22Rv1 (cell line): ENCODE measurements around the gene RETREG1.
"Not testable (repeated sequence)": the region's sequence is repeated elsewhere in the genome, so short reads cannot be mapped to it uniquely, and the experiment has no call there.

Source experiments
- H3K27ac ChIP-seq: fragments of 450-650 bp; 2 replicates; pipeline ENCODE4 v1.5.1; 2017
- CTCF ChIP-seq: fragments of 450-650 bp; IDR thresholded peaks from 2 replicates; pipeline ENCODE4 v1.5.1; 2017; ENCODE audit warnings: mild to moderate bottlenecking
- ZFX ChIP-seq: fragments of 450-650 bp; IDR thresholded peaks from 2 replicates; pipeline ENCODE4 v1.6.1; 2017; ENCODE audit warnings: antibody characterized with exemption, borderline replicate concordance

RETREG1 gene

GRCh38 chr5:16477541-16477940 is 139.3 kb downstream of the RETREG1 start:
- H3K27ac ChIP-seq = no peak overlapping the region
- TF ChIP-seq ZFX (no peak), CTCF (no peak)

DNA sequence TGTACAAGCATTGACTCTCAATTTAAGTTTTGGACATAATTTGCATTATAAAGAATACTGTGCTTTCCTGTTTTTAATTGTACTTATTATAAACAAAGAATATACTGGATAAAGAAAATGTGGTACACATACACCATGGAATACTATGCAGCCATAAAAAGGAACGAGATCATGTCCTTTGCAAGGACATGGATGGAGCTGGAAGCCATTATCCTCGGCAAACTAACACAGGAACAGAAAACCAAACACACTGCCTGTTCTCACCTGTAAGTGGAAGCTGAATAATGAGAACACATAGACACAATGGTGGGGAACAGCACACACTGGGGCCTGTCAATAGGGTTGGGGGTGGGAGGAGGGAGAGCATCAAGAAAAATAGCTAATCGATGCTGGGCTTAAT is 140.4 kb downstream of the RETREG1 start:
- not testable (repeated sequence) for H3K27ac ChIP-seq

DNA sequence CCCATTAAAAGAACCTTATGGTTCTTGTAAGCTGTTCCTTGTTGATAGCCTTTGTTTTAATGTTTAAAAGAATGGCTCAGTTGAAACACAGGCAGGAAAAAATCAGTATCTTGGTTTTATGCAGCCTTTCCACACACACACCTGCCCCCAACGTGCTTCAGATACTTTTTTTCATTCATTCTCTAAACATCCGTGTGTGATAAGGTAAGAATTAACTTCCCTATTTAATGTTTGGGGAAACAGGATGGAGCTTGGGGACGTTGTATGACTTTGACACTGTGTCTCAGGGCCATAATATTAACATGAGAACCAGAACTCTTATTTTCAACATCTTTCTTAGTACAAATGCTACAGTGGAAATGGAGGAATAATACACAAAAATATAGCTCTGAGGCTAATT is 145.4 kb downstream of the RETREG1 start:
- no peak overlapping the region for H3K27ac ChIP-seq
- TF ChIP-seq ZFX (no peak), CTCF (no peak)

- no peak for TF ChIP-seq CTCF
- no peak for TF ChIP-seq ZFX
- no peak overlapping the region for H3K27ac ChIP-seq
These were observed 149.2 kb downstream of the RETREG1 start for GRCh38 chr5:16467363-16468219.

GRCh38 chr5:16465544-16466432 is 151.0 kb downstream of the RETREG1 start, which contains the start of gene ZNF622:
ZNF622 (minus strand) TSS chr5:16465800; CDS start chr5:16465665, 135 bp downstream.
- H3K27ac ChIP-seq = peak within 1 kb of the TSS; percentile 73
- TF ChIP-seq CTCF = no peak
- no peak for TF ChIP-seq ZFX

GRCh38 chr5:16464664-16465543 is 151.9 kb downstream of the RETREG1 start:
- TF ChIP-seq CTCF = 0 out of 2 replicates have a peak, but pooled peaks have one; percentile 8
- no peak for TF ChIP-seq ZFX
- peak overlapping the region; percentile 73 for H3K27ac ChIP-seq

DNA sequence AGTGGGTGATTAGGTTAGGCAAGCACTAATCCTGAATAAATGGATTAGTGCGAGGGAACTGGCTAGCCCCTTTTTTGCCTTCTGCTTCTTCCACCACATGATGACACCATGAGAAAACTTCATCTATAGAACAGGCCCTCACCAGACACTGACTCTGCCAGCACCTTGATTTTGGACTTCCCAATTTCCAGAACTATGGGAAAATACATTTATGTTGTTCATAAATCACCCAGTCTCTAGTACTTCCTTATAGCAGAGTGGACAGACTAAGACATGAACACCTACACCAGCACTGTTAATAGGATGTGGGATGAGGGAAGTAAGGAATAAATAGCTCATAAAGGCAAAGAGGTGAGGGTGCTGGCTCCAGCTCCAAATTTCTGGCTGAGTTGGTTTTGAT is 152.6 kb downstream of the RETREG1 start:
- TF ChIP-seq ZFX (no peak), CTCF (no peak)
- no peak overlapping the region for H3K27ac ChIP-seq
